HG03066 (cell line): ENCODE results near the gene ITGB4.
"Not testable (repeated sequence)": the region's sequence is repeated elsewhere in the genome, so short reads cannot be mapped to it uniquely, and the experiment has no call there.

Experiments used
- ATAC-seq: cut with Tn5 transposase; IDR thresholded peaks from one replicate; pipeline ENCODE4 v1.9.1; 2021; ENCODE audit warnings: low read depth; ENCODE audit not compliant: unreplicated experiment

ITGB4 gene

GRCh38 chr17:75764711-75765421 is 43.6 kb downstream of the ITGB4 start, which contains the start of gene GALK1:
TSS of gene GALK1 (minus strand) at chr17:75765192. CDS start at chr17:75765136, 56 bp downstream.
- ATAC-seq, result peak; percentile 60

DNA sequence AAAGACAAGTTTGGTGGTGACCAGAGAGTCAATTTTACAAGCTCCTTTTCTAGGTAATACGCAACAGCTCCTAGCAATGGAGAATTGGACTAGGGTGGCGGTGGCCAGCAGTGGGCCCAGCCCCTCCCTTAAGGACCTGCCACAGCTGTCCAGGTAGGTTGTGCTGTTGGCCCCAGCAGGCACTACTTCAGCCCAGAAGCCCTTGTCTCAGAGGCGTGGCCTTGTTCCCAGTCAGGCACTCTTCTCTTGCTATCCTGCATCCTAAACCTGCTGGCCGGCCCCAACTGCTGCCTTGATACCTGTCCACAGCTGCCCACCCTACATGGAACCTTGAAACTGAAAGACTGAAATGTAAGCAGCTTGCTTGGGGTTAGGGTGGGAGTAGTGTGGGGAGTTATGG is 44.7 kb downstream of the ITGB4 start:
- ATAC-seq, result no peak

GRCh38 chr17:75767881-75768280 is 46.6 kb downstream of the ITGB4 start:
- ATAC-seq, result no peak

- no peak for ATAC-seq
Measured at GRCh38 chr17:75769536-75769935, 48.3 kb downstream of the ITGB4 start.

DNA sequence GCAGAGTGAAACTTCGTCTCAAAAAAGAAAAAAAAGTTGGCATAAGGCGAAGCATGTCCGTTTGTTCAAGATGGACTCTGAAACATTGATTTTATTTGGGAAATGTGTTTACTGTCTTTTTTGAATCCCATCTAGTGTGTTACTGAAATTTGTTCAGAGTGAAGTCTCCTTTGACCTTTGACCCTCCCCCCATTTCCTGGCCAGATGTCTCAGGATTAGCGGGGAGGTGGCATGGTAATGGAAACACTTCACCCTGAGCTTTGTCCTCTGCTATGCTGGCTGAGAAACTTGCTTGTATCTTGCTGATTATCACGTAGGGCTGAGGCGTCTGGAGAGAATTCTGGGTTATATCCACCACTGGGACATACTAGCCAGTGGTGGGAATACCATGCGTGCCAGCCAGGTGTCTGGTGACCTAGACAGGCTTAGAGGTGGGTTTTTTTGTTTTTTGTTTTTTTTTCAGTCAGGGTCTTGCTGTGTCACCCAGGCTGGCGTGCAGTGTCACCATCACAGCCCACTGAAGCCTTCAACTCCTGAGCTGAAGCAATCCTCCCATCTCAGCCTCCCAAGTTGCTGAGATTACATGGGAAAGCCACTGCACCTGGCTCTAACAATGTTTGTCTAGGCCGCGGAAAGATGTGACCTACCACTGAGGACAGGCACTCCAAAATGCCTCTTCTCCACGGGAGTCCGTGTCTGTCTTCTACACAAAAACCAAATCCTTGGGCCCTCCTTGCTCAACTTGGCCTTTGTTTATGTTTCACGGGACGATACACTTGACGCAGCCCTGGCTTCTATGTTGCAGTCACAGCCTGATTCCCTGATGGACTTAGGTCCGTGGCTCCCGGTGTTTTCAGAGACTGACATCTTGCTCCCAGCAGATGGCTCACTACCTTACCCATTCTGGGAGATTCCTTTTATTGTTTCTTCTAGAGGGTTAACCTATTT is 50.3 kb downstream of the ITGB4 start:
- no peak for ATAC-seq

DNA sequence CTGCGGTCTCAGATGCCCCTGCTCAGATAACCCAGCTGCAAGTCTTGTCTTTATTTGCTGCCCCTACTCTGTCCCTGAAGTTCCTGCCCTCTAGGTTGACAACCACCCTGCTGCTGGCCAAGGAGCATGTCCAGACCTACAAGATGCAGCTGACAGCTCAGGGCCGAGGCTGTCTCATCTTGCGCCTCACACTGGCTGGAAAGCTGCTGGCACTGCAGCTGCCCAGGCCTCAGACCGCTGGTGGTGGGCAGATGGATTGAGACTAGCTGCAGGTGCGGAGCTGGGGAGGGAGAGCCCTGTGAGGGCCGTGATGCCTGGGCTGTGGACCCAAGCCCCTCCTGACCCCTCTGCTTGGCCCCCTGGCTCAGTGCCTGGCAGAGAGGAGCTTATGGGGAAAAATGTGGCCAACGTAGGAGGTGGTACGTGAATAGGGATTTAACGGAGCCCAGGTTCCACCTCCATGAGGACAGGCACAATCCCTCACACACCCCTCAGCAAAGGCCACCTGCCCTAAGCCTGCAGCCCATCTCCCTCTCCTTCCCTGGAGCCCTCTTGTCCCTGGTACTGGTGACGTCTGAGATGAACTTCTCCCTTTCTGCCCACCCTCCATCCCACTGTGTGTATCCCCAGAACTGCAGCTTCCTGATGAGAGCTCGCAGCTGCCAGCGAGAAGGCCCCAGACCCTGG is 52.0 kb downstream of the ITGB4 start:
- ATAC-seq, result no peak

- no peak for ATAC-seq
Measured at GRCh38 chr17:75773808-75774470, 52.7 kb downstream of the ITGB4 start.

DNA sequence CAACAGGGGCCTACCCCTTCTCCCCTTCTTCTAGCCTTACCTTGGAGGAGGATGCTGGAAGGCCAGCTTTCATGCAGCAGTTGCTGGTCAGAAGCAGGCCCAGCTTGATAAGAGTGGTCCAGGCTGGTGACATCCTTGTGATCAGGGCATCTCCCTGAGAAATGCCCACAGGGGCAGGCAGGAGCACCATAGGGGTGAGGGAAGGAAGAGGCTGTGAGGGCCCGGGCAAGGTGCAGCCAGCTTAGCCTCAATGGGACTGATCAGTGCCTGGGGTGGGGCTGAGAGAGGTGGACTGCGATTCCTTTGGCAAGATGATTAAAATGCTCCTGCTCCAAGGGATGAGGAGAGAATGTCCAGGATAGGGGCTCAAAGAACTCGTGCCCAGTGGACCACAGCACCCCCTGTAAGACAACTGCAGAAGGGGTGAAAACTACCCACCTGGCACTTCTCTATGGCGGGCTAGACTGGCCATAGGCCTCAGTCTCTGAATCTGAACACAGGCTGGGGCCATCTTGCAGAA is 53.3 kb downstream of the ITGB4 start:
- ATAC-seq, result no peak

GRCh38 chr17:75774991-75775668 is 53.9 kb downstream of the ITGB4 start:
- ATAC-seq, result no peak

DNA sequence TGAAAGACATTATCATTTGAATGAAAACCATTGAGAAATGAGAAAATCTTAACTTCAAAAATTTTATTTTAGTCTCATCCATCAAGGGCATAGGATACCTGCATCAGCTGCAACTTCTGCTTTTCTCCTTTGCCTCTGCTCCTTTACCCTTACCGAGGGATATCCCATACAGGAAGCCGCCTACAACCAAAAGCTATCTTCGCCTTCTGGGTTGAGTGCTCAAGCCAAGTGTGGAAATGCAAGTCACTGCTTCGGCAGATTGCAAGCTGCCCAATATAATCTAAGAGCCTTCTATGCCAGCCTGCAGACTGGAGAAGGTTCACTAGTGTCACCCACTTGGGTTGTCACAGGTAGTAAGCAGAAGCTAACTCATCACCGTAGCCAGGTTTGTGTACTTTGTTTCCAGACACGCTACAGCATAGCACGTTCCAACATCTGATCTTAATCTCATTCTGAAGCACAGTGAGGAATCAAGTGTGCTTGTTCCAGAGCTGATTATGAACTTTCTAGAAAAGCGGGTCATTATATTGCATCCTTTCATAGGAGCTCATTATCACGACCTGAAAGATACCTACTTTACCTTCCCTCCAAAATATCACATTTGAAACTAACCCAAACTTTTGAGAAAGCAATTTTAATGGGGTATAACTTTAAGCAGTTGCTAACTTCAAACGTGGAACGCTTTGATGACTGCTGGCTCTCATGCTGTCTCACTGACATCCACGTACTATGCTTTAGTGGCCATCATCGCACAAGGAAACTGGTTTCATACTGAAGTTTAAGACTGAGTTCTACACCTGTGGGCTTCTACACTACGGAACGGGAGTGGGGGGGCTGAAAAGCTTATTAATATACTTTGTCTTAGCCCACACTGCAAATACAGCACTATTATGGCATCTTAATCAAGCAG is 55.4 kb downstream of the ITGB4 start:
- ATAC-seq, result no peak

DNA sequence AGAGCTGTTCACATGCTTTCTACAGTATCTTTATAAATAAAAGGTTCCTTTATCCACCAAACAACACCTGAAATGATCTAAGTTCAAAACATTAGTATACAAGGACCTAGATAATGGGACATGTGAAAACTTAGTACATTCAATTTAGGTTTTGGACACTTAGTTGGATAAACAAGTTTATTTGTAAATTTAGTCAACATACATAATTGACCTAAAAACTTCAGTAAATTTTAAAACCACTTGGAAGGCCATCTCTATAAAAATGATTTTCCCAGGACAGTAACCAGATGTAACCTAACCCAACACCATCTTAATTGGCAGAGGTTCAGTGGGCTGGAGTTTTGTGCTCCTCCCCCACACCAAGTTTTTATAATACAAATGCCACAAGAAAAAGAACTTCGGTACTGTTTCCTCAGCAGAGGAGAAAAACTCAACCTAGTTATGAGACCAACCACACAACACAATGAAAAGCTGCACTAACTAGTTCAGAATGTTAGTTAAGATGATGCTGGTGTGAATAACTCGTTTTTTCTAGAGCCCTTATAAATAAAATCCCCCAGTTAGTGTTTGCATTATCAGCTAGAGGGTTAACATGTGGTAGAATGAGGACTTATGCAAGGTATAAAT is 56.1 kb downstream of the ITGB4 start:
- ATAC-seq, result no peak

DNA sequence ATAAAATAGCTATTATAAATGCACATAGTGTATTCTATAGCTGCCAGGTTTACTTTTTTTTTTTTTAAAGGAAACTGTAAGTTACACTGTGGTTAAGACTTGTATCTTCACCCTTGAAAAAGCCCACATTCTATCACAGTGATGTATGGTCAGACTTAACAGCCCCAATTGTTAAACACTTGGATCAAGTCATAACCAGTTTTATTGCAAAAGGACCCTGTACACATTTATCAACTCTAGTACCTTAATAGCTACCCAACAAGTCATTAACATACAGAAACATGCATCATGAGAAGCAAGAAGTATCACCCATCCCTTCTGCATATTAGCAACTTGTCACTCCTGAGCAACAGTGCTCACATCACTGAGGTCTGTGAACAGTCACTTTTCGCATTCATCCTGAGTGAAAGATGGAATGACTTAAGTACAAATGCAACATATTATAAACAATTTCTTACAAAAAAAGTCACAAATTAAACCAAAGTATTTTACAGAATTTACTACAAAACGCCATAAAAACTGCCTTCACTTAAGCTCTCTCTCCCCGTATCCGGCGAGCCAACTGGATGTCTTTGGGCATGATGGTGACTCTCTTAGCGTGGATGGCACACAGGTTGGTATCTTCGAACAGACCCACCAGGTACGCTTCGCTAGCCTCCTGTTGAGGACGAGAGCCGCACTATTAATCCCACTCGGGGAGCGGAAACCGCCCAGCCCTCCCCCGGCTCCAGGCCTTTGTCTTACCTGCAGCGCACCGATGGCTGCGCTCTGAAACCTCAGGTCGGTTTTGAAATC is 57.0 kb downstream of the ITGB4 start:
- ATAC-seq, result not testable (repeated sequence)

GRCh38 chr17:75778861-75779249 is 57.6 kb downstream of the ITGB4 start:
- ATAC-seq, result peak; percentile 7

DNA sequence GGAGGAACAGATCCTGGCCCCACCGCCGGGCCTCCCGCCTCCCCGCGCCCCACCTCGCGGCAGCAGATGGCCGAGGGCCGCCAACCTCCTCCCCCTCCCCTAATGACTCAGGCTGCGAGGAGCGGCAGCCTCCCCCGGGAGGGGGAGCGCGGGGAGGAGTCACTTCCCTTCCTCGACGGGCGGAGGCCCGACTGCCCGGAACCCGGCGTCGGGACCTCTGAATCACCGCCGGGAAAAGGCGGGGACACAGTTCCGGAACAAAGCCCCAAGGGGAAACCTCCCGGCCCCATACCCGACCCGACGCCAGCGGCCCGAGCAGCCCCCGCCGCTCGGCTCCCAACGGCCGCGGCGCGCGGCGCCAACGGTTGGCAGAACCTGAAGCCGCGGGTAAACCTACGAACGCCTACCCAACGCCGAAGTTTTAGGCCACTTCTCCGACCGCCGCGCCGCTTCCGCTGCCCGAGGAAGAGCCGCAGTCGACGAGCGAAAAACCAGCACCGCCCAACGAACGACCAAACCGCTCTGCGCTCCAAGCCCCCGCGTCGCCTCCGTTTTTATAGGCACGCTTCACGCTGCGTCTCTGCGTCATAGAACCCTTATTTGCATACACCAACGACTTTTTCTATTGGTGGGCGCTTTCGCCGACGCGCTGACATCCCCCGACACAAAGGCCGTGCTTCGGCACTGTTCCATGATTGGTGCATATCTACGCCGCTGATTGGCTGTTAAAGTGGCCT is 58.2 kb downstream of the ITGB4 start:
- ATAC-seq, result peak; percentile 67

- no peak for ATAC-seq
Measured at GRCh38 chr17:75779987-75780889, 59.0 kb downstream of the ITGB4 start.
